Embryonic facial prominence (tissue), 1 donor: ENCODE data around the gene IFT22.
"Not testable (repeated sequence)": the region's sequence is repeated elsewhere in the genome, so short reads cannot be mapped to it uniquely, and the experiment has no call there.

Experiments used
- DNase-seq: peaks from one replicate; pipeline ENCODE4 v3.0.0-alpha.2; 2016; ENCODE audit errors: extremely low spot score

The IFT22 gene

GRCh38 chr7:101308245-101309085 is 13.1 kb downstream of the IFT22 start:
- no peak for DNase-seq

GRCh38 chr7:101306307-101306706 is 15.3 kb downstream of the IFT22 start:
- DNase-seq, result no peak

DNA sequence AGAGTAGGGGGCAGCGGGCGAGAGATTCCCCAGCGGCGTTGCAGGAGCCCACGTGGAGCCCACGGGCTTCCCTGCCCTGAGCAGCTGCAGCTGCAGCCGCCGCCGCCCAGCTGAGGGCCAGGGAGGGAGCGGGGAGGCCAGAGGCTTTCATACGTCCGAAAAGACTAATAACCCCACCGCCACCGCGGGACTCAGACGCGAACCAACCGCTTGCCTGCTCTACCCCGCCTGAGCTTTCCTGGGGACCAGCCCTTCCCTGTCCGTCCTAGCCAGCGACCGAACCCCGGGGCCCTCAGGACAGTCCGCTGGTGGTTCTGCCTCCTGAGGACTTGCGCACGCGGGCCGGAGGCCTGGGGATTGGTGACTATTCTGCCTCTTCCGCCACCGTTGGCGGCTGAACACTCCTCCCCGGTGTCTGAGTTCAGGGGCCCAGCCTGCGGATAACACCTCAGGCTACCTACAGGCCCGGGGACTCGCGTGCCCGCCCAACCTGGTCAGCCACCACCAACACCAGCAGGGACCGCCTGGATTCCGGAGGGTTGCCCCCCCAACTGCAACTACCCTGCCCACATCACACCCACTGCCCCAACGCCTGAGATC is 18.4 kb downstream of the IFT22 start:
- no peak for DNase-seq

DNA sequence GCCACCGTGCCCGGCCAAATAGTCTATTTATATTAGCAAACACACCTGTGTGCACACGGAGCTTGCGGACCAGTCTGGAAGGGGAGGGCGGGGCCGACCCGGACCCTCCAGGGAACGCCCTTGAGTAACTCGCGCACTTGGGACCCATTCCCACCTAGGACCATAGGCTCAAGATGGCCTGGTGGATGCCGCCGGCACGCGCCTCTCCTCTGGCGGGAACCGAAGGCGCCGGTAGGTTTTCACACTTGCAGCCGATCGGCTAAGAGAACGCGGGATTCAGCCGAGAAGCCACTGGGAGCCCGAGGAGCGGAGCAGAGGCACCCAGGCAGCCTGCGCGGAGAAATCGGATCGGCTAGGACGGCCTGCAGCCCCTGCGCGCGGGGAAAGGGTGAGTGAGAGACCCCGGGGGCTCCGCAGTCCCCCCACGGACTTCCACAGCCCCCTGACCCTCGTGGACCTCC is 18.9 kb downstream of the IFT22 start:
- no peak for DNase-seq

- DNase-seq, result no peak
Measured at GRCh38 chr7:101300465-101301376, 20.9 kb downstream of the IFT22 start.

DNA sequence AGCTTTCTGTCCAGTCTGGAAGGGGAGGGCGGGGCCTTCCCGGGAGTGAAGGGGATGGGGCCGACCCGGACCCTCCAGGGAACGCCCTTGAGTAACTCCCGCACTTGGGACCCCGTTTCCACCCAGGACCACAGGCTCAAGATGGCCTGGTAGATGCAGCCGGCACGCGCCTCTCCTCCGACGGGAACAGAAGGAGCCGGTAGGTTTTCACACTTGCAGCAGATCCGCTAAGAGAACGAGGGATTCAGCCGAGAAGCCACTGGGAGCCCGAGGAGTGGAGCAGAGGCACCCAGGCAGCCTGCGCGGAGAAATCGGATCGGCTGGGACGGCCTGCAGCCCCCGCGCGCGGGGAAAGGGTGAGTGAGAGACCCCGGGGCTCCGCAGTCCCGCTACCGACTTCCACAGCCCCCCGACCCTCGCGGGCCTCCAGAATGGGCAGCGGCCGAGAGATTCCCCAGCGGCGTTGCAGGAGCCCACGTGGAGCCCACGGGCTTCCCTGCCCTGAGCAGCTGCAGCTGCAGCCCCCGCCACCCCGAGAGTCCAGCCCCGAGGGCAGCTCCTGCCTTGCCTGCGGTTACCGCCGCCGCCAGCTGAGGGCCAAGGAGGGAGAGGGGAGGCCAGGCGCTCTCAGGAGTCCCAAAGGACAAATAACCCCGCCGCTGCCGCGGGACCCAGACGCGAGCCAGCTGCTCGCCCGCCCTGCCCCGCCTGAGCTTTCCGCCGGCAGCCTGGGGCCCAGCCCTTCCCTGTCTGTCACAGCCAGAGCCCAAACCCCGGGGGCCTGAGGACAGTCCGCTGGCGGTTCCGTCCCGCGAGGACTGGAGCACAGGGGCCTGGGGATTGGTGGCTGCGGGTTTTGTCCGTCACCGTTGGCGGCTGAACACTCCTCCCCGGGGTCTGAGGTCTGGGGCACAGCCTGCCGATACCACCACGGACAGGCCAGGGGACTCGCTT is 21.8 kb downstream of the IFT22 start:
- DNase-seq, result no peak

GRCh38 chr7:101294832-101295121 is 26.8 kb downstream of the IFT22 start:
- no peak for DNase-seq

GRCh38 chr7:101294039-101294831 is 27.4 kb downstream of the IFT22 start:
- no peak for DNase-seq

- not testable (repeated sequence) for DNase-seq
Measured at GRCh38 chr7:101293069-101294021, 28.3 kb downstream of the IFT22 start.

DNA sequence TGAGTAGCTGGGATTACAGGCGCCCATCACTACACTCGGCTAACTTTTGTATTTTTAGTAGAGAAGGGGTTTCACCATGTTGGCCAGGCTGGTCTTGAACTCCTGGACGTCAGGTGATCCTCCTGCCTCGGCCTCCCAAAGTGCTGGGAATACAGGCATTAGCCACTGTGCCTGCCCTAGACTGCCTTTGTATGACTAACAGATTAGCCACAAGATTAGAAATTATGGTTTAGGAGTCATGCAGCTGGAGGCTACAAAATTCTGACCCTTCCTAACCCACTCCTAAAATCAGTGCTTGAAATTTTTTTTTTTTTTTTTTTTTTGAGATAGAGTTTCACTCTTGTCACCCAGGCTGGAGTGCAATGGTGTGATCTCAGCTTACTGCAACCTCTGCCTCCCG is 29.0 kb downstream of the IFT22 start:
- not testable (repeated sequence) for DNase-seq

- not testable (repeated sequence) for DNase-seq
Measured at GRCh38 chr7:101290186-101291037, 31.2 kb downstream of the IFT22 start.

DNA sequence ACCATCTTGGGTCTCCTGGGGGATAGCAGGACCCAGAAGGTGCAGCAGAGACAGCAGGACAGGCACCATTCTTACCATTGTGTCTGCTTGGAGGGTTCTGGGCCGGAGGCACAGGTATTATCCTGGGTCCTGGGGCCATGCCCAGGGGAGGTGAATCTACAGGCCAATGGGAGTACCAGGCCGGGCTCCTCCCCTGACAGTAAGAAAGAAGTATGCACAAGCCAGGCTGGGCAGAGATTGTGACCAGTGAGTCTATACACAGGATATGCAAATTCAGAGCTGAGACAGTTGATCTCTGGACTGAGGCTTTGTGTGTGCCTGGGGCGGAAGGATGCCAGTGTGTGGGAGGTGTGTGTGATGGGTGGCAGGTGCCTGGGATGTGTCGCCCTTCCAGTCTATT is 31.9 kb downstream of the IFT22 start:
- not testable (repeated sequence) for DNase-seq

- DNase-seq, result no peak
Measured at GRCh38 chr7:101288439-101288838, 33.2 kb downstream of the IFT22 start.

GRCh38 chr7:101287032-101287431 is 34.6 kb downstream of the IFT22 start:
- DNase-seq, result no peak

DNA sequence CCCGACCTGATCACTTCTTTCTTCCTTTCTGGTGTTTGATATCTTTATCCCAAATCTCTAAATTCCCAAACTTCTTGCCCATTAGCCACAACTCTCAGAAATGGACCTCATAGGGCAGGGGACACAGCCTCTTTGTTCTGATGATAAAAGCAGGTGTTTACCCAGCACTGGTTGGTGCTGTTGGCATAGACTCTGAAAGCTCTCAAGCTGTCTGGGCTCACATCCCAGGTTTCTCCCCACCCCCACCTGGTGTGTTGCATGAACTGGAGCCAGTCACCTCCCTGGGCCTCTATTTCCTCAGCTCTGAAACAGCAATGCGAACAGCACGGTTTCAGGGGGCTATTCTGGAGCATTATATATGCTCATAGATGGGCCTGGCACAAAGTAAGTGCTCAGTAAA is 35.7 kb downstream of the IFT22 start:
- DNase-seq, result not testable (repeated sequence)

GRCh38 chr7:101285171-101285570 is 36.4 kb downstream of the IFT22 start:
- DNase-seq, result no peak

DNA sequence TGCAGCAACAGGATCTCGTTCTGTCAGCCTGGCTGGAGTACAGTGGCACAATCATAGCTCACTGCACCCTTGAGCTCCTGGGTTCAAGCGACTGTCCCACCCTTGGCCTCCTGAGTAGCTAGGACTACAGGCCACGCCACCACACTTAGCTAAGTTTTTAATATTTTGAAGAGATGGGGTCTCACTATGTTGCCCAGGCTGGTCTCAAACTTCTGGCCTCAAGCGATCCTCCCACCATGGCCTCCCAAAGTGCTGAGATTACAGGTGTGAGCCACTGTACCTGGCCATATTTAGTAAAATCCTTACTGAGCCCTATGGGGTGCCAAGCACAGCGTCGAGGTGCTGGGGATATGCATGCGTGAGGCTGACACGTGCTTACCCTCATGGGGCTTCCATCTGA is 40.7 kb downstream of the IFT22 start:
- not testable (repeated sequence) for DNase-seq
